Non-pigmented ciliary epithelial cell (primary cell): ENCODE data around the gene EFHC2.
"Not testable (repeated sequence)": the region's sequence is repeated elsewhere in the genome, so short reads cannot be mapped to it uniquely, and the experiment has no call there.

Experiments used
- DNase-seq: peaks from one replicate; pipeline ENCODE4 v3.0.0-alpha.2; 2010; ENCODE audit warnings: low read depth

Gene EFHC2

DNA sequence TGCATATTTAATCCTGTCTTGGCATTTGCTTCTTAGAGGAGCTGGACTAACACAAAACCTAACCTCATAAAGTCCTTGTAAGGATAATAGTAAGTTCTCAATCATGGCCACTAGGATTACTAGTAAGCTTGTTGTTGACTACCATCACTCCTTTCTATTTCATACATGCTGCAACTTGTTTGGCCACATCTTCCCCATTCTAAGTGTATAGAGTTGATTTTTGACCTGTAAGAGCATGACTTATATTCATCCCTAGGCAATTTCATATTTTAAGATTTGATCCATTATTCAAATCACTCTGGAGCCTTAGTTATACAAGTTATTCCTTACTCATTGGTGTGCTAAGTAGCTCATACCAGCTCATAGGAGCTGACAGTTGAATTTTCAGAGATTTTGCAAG lies 109.4 kb downstream of the EFHC2 start:
- no peak for DNase-seq

DNA sequence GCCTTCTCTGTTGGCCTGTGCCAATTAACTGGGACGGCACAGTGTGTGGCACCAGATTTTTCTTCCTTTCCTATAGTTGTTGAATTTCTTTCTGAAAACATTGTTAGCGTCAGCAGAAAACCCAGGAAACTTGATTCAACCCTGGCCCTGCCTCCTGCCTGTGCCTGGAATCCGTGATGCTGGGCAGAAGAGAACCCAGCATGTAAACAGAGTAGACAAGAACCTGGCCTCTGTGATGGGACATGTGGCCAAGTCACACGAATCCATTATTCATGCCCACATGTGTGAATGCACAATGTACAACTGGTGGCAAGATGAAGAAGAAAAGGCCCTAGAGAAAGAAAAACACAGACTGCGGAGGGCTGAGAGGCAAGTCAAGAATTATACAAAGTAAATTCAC lies 111.4 kb downstream of the EFHC2 start:
- DNase-seq: no peak

DNA sequence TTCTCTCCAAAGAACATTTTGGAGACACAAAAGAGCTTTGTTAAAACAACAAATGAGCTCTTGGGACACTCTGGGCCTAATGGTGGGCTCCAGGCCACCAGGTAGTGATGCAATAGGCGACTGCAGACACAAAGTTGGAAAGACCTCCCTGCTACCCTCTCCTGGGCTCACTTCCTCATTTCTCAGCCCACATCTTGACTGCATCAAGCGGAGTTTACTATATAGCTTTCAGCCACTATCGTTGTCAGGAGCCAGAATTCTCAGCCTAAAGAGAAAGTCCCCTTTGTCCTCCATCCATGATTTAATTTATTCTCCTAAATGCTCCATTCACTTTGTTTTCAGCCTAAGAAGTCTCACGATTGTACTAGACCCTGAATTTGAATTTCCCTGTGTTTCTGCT lies 114.9 kb downstream of the EFHC2 start:
- no peak for DNase-seq

DNA sequence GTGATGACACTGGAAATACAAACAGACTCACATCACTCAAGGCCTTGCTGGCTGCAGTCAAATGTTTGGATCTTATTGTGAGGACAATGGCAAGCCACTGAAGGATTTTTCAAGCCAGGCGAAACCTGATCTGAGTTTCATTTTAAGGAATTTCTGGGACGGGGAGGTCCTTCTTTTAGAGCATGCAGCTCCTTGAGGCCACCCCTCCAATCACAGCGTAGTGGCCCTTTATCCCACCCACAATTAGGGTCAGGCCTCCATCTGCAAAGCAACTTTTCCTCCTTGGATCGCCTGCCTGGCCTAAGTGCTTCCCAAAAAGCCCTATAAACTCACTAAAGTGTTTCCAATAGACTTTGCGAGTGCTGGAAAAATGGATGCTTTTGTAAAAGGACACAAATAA lies 115.5 kb downstream of the EFHC2 start:
- no peak for DNase-seq

DNA sequence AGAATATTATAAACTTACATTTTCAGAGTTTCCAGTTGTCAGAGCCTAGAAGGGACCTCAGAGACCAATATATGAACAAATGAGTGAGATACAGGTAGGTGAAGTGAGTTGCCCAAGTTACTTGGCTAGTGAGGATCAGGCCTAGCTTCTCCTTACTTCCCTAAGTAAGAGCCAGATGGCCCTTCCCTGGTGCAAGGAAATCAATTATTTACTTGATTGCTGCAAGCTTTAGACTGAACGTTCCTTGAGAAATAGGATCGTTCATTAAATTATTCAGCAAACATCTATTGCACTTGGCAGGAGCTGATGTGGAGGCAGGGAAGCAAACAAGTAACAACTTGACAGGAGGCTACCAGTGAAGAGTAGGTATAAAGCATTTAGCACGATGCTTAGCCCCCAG lies 117.8 kb downstream of the EFHC2 start:
- no peak for DNase-seq

DNA sequence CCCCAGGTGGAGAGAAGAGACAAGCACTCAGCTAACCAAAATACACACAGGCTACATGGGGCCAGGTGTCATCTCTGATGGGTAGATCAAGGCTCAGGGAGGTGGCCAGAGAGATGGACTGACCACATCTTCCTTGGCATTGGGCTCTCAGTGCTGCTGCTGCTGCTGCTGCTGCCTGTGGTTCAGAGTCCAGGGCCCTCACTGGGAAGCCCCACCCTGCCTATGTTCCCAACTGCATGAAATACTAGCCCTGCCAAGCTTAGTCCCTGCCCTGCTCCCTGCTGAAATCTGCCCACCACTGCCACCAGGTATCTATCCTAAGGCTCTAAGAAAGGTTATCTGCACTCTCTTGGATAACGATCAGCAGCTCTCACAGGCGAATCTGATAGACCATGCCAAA lies 118.7 kb downstream of the EFHC2 start:
- no peak for DNase-seq

DNA sequence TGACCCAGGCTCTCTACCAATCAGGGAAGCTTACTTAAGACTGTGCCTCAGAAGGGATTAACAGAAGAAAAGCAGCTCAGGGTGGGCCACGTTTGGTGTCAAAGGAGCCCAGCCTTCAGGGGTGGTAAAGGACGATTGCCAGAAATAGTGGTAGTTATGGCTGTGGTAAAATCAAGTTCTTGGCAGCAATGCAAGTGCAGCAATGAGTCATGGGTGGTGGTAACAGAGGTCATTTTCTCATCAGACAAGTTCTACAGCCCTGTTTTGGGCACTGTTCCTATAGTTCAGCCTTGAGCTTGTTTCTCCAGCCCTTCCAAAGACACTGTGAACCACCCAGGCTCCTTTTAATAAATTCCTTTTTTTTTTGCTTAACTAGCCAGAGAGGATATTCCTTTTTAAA lies 120.3 kb downstream of the EFHC2 start:
- DNase-seq: peak; percentile 15

DNA sequence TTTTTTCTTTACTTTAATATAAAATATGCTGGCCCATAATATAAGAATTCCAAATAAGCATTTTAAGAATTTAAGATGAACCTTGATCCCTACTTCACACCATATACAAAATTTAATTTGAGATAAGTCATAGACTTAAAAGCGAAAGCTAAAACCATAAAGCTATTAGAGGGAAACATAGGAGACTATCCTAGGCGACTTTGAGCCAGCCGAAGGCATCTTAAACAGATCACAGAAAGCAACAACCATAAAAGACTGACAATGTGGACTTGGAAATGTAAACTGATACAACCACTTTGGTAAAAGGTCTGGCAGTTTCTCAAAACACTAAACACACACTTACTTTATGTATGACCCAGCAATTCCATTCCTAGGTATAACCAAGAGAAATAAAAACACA lies 125.0 kb downstream of the EFHC2 start:
- DNase-seq: no peak

DNA sequence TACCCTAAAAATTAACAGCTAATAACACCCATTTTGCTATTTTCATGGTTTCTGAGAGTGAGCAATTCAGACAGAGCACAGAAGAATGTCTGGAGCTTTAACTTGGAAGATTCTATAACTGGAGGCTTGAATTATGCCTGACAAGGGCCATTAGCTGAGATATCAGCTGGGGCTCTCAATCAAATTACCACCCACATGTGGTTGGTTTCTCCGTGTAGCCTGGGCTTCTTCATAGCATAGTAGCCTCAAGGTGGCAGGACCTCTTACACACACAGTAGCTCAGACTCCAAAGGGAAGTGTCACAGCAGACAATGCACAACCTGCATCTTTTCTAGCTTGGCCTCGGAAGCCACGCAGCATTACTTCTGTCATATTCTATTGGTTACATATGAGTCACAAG lies 127.3 kb downstream of the EFHC2 start:
- no peak for DNase-seq

DNA sequence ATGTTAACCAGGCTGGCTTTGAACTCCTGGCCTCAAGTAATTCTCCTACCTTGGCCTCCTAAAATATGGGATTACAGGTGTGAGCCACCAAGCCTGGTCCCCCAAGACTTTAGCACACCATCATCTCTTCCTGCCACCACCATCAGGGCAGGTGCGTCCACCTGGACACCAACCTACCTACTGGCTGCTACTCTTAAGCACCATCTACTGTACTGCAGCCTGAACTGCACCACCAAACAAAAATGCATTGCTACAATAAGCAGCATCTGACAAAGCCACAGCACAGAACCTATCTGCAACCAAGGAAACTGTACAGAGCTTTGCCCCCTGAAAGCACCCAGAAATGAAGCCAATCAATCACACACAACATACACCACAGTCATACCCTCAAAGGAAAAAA lies 139.7 kb downstream of the EFHC2 start:
- DNase-seq: no peak

DNA sequence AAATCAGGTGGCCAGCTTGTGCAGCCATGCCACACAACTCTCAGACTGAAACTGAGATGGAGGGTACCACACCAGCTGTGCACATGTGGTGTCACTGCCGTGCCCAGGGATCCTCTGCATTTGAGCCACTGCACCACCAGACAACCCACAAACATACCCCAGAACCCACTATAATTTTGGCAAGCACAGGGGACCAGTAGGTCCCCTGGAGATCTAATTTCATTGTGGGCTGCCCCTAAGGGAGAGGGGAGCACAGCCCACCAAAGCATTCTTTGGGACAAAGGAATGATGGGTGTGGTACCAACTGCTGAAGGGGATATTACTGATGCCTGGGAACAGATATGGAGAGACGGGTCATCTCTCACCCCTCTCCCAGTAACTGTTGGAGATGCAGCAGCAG lies 140.9 kb downstream of the EFHC2 start:
- DNase-seq: no peak

DNA sequence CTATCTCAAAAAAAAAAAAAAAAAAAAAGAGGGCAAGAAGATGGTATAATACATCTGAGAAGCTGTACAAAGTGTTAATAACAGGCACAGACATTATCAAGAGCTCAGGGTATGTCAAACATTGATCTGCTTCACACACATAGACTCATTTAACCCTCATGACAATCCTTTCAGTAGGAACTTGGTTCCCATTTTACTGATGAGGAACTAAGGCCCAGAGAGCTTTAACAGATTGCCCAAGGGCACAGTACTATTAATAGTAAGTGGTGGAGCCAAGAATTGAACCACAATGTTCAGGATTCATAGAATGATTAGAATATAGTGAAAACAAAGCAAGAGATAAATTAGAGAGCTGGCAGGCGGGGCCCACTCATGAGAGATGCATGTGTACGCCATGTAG lies 154.4 kb downstream of the EFHC2 start:
- DNase-seq: no peak

DNA sequence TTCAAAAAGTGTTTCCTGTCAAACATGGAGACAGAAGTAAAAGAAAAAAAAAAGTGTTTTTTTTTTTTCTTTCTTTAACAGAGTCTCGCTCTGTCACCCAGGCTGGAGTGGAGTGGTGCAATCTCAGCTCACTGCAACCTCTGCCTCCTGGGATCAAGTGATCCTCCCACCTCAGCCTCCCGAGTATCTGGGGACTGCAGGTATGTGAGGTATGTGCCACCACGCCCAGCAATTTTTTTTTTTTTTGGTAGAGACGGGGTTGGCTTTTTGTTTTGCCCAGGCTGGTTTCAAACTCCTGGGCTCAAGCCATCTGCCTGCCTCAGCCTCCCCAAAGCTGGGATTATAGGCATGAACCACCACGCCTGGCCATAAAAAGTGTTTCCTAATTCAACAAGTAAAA lies 155.6 kb downstream of the EFHC2 start:
- DNase-seq: not testable (repeated sequence)

DNA sequence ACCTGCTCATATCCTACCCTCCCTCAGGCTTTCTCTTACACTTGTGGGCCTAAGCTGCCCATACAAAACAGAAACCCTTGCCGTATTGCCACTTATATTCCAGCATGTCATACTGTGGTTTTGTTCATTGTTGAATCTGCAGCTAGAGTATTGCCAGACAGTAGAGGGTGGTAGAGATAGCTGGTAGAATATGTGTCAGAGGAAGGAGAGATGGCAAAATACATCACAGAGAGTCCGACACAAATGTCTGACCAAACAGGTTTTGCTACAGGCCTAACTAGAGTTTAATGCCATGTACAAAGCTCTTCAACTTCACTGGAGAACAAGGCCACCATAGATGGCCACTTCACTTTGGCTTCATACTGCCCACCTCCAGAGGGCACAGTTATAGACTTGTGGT lies 160.1 kb downstream of the EFHC2 start:
- DNase-seq: no peak

DNA sequence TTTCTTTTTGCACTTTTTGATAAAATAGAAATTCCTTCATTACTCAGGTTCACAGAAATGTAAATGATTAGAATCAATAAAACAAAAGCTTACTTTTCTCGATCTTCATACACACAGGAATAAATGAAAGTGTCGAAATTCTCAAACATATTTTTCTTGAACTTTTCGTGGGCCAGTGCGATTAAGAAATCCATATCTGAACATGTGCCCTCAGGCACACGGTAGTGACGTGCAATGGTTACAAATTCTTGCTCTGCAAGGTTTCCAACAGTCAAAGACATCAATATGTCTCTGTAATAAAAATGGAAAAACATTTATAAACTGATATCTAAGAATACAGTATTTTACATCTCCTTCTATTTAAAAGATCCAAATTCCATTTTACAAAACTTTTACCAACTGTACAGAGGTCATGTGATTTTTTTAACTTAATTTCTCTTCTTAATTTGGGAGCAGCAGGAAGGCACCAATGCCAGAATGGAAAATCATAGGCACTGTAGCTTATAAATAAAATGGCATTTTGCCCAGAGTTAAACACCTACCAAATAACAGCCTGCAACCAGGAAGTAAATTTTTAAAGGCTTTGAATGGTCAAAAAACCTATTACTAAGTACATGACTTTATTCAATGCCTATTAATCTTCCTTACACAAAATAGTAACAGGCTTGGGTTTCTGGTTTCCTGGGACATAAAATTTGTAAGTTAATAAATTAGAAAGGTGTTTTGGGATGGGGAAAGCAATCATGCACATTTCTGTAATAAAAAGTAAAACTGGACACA lies 165.0 kb downstream of the EFHC2 start:
- no peak for DNase-seq

DNA sequence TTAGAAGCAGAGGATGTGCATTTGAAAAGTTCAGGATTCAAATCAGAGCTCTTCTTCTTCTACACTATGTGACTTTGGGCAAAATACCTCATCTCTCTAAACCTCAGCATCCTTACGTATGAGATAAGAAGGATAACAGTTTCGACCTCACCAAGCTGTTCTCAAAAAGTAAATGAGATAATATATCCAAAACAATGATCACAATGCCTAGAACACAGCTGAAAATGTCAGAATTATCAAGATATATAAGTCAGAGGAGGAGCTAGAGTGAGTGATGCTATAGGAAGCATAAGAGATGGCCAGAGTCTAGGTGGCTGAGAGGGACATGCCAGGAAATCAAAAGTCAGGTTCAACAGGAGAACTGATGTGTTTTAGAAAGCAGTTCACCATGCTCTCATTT lies 168.0 kb downstream of the EFHC2 start:
- DNase-seq: no peak

DNA sequence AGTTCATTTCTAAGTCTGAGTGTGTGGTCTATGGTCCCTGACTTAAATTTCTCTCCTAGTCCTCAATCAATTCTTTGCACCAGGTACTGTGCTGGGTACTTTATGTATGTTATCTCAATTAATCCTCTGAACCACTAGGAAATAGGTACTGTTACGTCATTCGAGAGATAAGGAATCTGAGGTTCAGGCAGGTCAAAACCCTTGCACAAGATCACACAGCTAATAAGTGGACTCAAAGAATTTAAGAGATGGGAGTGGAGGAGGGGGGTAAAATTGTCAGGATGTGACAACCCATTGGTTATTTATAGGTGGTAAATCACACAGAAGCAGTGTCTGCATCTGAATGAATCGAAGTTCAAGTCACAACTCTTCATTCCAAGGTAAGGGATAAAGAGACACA lies 169.4 kb downstream of the EFHC2 start:
- no peak for DNase-seq

DNA sequence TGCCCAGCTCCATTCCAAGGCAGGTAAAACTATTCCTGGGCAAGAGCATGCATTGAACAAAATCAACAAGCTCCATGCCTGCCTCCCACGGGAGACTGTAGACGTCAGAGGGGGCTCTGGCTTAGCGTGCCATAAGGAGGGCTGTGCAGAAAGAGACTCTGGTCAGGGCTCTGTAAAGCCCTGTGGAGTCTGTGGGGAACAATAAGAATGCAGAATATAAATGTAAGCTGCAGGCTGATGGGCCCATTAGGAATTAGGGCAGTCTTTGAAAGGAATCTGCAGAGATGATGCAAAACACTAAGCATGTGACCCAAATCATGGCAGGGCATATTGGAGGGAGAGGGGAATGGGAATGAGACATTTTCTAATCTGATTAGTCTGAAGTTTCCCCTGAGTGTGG lies 170.3 kb downstream of the EFHC2 start:
- DNase-seq: no peak

DNA sequence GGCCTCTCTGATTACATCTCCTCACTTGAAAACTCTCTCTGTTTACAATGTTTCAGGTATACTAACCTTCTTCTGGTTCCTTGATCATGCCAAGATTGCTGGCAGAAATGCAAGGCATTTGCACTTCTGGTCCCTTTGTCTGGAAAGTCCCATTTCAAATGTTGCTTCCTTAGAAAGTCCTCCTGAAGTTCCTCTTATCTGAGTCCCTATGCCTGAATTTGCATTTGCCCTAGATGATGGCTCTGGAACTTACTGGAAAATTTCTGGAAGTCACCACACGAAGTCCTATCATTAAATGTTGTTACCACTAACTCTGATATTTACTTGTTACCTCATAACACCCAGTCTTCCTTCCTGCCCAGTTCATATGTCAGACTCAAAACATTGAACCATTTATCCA lies 176.4 kb downstream of the EFHC2 start:
- no peak for DNase-seq

DNA sequence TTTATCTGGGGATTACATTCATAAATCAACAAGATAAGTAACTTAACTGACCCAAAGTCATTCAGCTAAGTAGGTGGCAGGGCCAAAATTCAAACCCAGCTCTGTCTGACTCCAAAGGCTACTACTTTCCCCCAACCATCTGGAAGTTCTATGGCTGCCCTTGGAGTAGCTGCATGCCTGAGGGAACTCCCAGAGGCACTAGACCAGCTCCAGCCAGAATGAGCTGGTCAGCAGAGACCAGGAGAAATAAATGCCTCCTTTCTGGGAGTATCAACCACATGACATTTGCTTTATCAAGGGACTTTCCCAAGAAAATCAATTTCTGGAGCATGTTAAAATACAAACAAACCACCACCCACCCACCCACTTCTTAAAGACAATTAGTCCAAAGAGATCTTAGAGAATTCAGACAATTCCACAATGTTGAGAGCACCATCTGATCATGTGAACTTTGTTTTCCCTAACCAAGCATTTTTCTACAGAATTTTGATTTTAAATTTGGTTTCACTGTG lies 180.5 kb downstream of the EFHC2 start:
- no peak for DNase-seq

DNA sequence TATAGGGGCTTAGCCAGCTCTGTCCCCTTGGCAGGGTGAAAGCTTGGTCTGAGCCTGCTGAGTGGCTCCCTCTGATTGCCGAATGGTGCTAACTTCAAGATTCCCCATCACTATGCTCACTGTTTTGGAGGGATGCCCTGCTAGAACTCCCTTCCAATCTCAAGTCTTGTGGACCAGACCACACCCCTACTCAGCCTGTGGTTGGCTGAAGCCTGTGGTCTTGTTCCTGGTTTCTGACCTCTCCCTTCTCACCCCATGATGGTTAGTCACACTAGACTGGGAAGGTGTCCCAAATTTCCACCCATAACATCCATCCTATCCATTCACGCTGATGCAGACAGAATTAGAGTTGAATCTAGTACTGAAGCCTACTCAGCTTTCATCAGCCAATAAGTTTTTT lies 185.6 kb downstream of the EFHC2 start:
- DNase-seq: no peak

DNA sequence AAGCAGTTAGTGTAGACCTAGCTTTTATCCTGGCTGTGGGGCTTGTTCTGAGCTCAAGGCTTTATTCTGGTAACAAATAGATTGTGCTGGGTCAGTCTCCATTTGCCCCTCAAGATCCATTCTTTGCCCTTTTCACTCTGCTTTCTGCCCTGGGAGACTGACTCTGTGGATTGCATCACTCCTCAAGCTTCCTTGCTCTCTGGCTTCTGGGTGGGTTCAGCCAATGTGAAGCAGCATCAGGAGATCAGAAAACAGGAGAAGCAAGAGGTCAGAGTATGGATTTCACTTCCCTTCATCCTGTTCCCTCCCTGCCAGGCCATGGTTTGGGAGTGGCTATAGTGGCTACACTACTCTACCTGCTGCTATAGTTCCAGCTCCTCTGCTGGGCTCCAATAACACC lies 186.2 kb downstream of the EFHC2 start:
- DNase-seq: no peak

DNA sequence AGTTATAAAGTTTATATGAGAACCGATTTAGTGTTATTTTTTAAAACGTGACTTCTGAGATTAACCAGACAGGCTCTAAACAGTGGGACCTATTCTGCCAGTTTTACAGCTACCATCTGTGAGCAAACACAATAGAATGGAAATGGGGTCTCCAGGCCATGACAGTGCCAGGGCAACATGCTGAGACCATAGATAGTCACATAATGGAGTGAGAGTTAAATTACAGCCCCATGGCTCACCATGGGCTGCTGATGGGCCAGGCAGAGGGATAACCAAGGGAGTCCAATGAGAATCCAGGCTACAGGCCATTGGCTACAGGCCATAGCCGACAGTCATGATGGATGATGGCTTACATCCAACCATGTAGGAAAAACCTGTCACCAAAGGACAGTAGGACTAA lies 186.7 kb downstream of the EFHC2 start:
- DNase-seq: no peak

DNA sequence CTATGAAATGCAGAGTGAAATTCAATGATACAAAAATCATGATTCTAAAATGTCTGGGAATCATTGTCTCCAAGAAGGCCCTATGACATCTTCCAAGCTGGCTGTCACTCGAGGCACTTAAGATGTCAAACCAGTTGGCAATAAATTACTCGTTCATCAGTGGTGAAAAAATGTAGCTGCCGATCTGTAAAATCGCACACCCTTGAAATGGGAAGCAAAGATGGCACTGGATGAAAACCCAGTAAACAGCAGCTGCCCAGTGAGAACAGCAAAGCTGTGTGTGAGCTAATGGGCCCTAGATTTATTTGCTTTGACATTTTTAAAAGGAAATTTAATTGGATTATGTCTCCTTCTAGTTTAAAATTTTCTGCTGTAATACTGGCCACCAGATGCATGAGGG lies 188.3 kb downstream of the EFHC2 start:
- no peak for DNase-seq
